ENCODE measurements around the gene EREG.

The EREG gene

DNA sequence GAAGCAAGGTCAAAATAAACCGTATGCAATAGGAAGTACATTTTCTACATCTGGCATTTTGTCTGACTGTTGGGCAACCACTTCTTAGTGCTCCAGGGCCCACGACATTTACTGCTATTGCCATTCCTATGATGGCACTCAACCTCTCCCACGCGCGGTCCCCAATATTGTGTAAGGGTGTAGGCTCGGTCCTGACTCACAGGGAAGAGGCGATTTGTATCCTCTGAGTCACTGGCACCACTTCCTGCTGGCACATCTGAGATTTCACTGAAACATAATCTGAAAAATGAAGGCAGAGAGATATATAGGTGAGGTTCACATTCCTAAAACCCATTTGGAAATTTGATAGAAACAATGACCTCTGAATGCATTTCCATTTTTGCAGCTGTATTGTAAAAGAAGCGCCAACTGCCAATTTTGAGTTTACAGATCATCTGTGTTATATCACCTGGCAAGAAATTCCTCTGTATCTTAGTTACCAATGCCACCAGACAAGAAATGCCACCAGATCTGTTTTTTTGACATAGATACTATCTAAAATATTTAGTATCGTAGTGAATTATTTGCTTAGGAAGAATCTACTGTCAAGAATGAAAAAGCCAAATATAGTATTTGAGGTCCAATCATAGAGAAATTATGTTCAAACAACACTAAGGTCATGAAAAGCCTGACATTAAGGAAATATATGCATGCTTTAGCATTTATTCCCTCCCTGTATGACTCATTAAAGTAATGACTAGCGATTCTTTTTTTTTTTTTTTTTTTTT lies 9.8 kb downstream of the EREG start:
- H3K4me3 ChIP-seq (ENCODE audit: low read depth, low read length) = no peak overlapping the region
- no peaks in the 10 kb centered on the region for H3K27me3 ChIP-seq (replicated peaks)
- in situ Hi-C loops (cut with HindIII; ENCODE audit: low pct_ligation_motif_present, low sequenced_read_pairs) = loop anchor here (25.0 kb wide), 1 partner anchor 163 kb away; no protein-coding TSS in a partner anchor
- TF ChIP-seq, protein P1, sequence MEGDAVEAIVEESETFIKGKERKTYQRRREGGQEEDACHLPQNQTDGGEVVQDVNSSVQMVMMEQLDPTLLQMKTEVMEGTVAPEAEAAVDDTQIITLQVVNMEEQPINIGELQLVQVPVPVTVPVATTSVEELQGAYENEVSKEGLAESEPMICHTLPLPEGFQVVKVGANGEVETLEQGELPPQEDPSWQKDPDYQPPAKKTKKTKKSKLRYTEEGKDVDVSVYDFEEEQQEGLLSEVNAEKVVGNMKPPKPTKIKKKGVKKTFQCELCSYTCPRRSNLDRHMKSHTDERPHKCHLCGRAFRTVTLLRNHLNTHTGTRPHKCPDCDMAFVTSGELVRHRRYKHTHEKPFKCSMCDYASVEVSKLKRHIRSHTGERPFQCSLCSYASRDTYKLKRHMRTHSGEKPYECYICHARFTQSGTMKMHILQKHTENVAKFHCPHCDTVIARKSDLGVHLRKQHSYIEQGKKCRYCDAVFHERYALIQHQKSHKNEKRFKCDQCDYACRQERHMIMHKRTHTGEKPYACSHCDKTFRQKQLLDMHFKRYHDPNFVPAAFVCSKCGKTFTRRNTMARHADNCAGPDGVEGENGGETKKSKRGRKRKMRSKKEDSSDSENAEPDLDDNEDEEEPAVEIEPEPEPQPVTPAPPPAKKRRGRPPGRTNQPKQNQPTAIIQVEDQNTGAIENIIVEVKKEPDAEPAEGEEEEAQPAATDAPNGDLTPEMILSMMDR (IDR thresholded peaks at IDR 0.05; ENCODE audit: low read depth, low read length, missing control alignments) = no peak
- no peaks in the 10 kb centered on the region for H3K36me3 ChIP-seq (replicated peaks)
- peak overlapping the region; percentile 80 for H3K27ac ChIP-seq
- DNase-seq = peak; percentile 74

DNA sequence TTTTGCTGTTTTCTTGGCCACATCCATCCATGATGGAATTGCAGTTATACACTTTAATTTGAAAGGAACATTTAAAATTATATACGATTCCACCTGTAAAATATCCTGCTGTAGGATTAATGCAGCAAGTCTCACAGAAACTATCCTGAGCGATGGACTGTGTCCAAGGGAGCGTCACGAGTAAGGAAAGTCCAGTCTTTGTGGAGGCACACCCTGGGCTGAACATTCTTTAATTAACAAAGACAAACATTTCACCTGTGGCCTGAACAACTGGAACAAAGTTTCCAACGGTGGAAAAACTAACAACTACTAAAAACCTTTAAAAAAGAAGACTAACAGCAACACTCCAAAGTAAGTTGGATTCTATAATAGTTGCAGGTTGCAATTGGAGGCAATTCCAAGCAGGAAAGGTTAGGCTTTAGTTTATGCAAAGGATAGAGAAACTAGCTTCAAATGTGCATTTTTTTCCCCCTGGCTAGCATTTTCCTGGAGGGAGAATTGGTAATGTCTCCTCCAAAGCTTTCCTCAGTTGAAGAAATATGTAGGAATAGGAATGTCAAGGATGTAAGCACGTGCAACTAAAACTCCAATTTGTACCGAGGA lies 11.0 kb downstream of the EREG start:
- no peak for DNase-seq
- no peaks in the 10 kb centered on the region for H3K27me3 ChIP-seq (replicated peaks)
- no peak overlapping the region for H3K4me3 ChIP-seq (ENCODE audit: low read depth, low read length)
- TF ChIP-seq, protein P1 (IDR thresholded peaks at IDR 0.05; ENCODE audit: low read depth, low read length, missing control alignments) = no peak
- in situ Hi-C loops (cut with HindIII; ENCODE audit: low pct_ligation_motif_present, low sequenced_read_pairs) = loop anchor here (25.0 kb wide), 1 partner anchor 161 kb away; no protein-coding TSS in a partner anchor
- no peaks in the 10 kb centered on the region for H3K36me3 ChIP-seq (replicated peaks)
- no peak overlapping the region for H3K27ac ChIP-seq

DNA sequence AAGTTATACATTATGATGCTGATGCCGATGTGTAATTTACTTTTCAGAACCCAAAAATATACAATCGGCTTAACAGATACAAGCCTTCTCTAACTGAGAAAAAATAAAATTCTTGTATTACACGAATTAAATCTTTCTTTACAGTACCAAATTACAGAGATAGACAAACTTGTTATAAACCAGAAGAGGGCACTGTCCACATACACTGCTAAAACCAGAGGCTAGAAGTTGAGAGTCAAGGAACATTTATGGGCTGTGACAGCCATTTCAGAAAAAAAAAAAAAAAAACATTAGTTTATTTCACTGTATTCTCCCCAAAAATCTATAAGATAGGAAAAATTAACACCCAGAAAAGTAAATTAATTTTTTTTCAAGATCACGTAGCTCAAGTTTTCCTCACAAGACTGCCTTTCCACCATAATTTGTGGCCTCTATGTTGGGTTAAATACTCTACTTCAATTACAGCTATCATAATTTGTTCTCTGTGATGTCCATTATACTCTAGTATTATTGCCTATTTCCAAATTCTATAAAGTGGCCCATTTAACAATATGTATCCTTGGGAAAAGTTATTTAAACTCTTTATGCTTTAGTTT lies 12.0 kb downstream of the EREG start:
- no peaks in the 10 kb centered on the region for H3K27me3 ChIP-seq (replicated peaks)
- no peak overlapping the region for H3K27ac ChIP-seq
- H3K4me3 ChIP-seq (ENCODE audit: low read depth, low read length) = no peak overlapping the region
- TF ChIP-seq, protein P1 (IDR thresholded peaks at IDR 0.05; ENCODE audit: low read depth, low read length, missing control alignments) = peak; percentile 49
- DNase-seq = peak; percentile 46
- in situ Hi-C loops (cut with HindIII; ENCODE audit: low pct_ligation_motif_present, low sequenced_read_pairs) = loop anchor here (25.0 kb wide), 1 partner anchor 160 kb away; no protein-coding TSS in a partner anchor
- H3K36me3 ChIP-seq (replicated peaks) = no peaks in the 10 kb centered on the region

DNA sequence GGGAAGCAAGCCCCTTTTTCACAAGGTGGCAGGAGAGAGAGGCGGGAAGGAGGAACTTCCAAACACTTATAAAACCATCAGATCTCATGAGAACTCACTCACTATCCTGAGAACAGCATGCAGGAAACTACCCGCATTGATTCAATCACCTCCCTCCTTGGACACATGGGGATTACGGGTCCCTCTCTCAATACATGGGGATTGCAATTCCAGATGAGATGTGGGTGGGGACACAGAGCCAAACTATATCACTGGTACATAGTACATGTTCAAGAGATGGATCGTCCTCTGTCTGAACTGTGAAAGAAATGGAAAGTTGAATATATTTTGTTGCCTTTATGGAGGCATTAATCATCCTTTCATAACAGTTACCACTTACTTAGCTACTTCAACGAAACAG lies 12.8 kb downstream of the EREG start:
- H3K27me3 ChIP-seq (replicated peaks) = no peaks in the 10 kb centered on the region
- H3K36me3 ChIP-seq (replicated peaks) = no peaks in the 10 kb centered on the region
- in situ Hi-C loops (cut with HindIII; ENCODE audit: low pct_ligation_motif_present, low sequenced_read_pairs) = loop anchor here (25.0 kb wide), 1 partner anchor 160 kb away; no protein-coding TSS in a partner anchor
- DNase-seq = no peak
- H3K4me3 ChIP-seq (ENCODE audit: low read depth, low read length) = no peak overlapping the region
- no peak overlapping the region for H3K27ac ChIP-seq
- TF ChIP-seq, protein P1 (IDR thresholded peaks at IDR 0.05; ENCODE audit: low read depth, low read length, missing control alignments) = no peak

DNA sequence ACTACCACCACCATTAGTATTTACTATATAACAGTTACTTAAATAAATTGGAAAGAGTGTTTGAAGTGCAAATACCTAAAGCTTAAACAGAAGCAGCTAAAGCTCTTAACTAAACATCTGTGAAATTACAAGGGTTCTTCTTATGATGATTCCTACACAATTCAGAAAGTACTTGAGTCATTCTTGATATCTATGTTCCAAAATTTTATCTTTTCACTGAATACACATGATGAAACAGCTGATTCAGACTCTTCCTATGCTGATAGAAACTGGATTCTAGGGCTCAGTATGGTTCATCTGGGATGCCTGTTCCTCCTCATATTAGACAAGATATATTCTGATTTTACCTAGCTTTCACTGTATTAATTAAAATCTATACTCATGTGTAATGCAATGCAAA lies 13.6 kb downstream of the EREG start:
- no peak for DNase-seq
- Histone ChIP-seq H3K27me3 (replicated peaks) (no peaks in the 10 kb centered on the region), H3K27ac (no peak overlapping the region), H3K36me3 (replicated peaks) (no peaks in the 10 kb centered on the region), H3K4me3 (ENCODE audit: low read depth, low read length) (no peak overlapping the region)
- in situ Hi-C loops (cut with HindIII; ENCODE audit: low pct_ligation_motif_present, low sequenced_read_pairs) = loop anchor here (25.0 kb wide), 1 partner anchor 159 kb away; no protein-coding TSS in a partner anchor
- TF ChIP-seq, protein P1 (IDR thresholded peaks at IDR 0.05; ENCODE audit: low read depth, low read length, missing control alignments) = no peak

Data from brain microvascular endothelial cell (primary cell).